Calu3 (cell line): ENCODE results near the gene XRN2. TPM values are rescaled to one million over a fixed set of nuclear protein-coding genes. Genes with fewer than 3 reads are reported as not detected.

ENCODE experiments used
- BruUV-seq: library from RNA; stranded (reverse); fragments of 400-500 nt; replicated peaks from 2 replicates; lab custom pipeline; 2021; lab: Mats Ljungman, UMichigan
- CTCF ChIA-PET: fragments of 300-600 bp; sonication (Branson Sonifier 250); formaldehyde crosslinking; loops from one replicate; lab custom pipeline; 2022; ENCODE audit warnings: antibody characterized with exemption; lab: Charles Lee
- DNase-seq: peaks from one replicate; pipeline ENCODE4 v3.0.0; 2022
- H3K27ac Mint-ChIP-seq: one replicate; pipeline ENCODE4 v1.8.0; 2022; ENCODE audit warnings: mixed read lengths; ENCODE audit not compliant: unreplicated experiment
- H3K27me3 Mint-ChIP-seq: one replicate; pipeline ENCODE4 v1.8.0; 2022; ENCODE audit warnings: mixed read lengths; ENCODE audit not compliant: unreplicated experiment
- H3K36me3 Mint-ChIP-seq: one replicate; pipeline ENCODE4 v1.8.0; 2022; ENCODE audit warnings: mild to moderate bottlenecking, moderate library complexity, mixed read lengths; ENCODE audit not compliant: insufficient read depth, unreplicated experiment
- H3K4me1 Mint-ChIP-seq: one replicate; pipeline ENCODE4 v1.8.0; 2022; ENCODE audit warnings: mild to moderate bottlenecking, low read depth, mixed read lengths; ENCODE audit not compliant: unreplicated experiment
- H3K4me3 Mint-ChIP-seq: one replicate; pipeline ENCODE4 v1.8.0; 2022; ENCODE audit warnings: mild to moderate bottlenecking, low read depth, moderate library complexity, mixed read lengths; ENCODE audit not compliant: unreplicated experiment
- H3K9me3 Mint-ChIP-seq: one replicate; pipeline ENCODE4 v1.8.0; 2022; ENCODE audit warnings: low read depth, mixed read lengths; ENCODE audit not compliant: unreplicated experiment
- intact Hi-C: fragments of 100-400 bp; cut with micrococcal nuclease; formaldehyde crosslinking; loops from one replicate; pipeline ENCODE4 v1.10.0; 2022; ENCODE audit not compliant: unreplicated experiment
- total RNA-seq: library from RNA; stranded (reverse); gene quantifications from 2 replicates; pipeline ENCODE4 v1.2.3, GENCODE V29; 2022
- TF ChIP-seq, protein P1 (sequence below): fragments of 200-600 bp; IDR thresholded peaks from one replicate; pipeline ENCODE4 v1.8.0; 2022; ENCODE audit warnings: antibody characterized with exemption; ENCODE audit not compliant: unreplicated experiment

The XRN2 gene
- total RNA-seq, 1 experiment from 2014 or later: 24.7 TPM

DNA sequence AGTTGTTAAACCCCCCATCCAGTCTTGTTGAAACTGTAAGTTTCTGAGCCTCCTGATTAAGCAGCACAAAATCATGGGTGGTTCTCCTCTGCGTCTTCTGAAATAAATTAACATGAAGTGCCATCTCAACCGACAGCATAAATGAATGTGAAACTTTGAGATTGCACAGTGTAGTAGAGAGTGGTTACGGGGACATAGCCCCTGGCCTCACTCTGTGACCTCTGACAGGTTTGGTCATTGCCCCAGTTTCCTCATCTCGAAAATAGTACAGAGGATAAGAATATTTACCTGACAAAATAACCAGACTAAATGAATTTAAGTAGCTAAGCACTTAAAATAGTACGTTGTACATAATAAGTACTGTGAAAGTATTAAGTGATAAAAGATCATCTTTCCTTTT is 75.1 kb downstream of the XRN2 start:
- CTCF ChIA-PET: no interaction called here
- Mint-ChIP-seq H3K36me3 (no peaks in the 10 kb centered on the region), H3K4me1 (peaks cover 8% of the 10 kb centered on the region), H3K27ac (no peak overlapping the region), H3K27me3 (no peaks in the 10 kb centered on the region), H3K4me3 (no peak overlapping the region), H3K9me3 (no peaks in the 10 kb centered on the region)
- no TSS peak for BruUV-seq
- intact Hi-C loops: no loop called here
- TF ChIP-seq, protein P1, sequence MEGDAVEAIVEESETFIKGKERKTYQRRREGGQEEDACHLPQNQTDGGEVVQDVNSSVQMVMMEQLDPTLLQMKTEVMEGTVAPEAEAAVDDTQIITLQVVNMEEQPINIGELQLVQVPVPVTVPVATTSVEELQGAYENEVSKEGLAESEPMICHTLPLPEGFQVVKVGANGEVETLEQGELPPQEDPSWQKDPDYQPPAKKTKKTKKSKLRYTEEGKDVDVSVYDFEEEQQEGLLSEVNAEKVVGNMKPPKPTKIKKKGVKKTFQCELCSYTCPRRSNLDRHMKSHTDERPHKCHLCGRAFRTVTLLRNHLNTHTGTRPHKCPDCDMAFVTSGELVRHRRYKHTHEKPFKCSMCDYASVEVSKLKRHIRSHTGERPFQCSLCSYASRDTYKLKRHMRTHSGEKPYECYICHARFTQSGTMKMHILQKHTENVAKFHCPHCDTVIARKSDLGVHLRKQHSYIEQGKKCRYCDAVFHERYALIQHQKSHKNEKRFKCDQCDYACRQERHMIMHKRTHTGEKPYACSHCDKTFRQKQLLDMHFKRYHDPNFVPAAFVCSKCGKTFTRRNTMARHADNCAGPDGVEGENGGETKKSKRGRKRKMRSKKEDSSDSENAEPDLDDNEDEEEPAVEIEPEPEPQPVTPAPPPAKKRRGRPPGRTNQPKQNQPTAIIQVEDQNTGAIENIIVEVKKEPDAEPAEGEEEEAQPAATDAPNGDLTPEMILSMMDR: no peak
- DNase-seq: no peak

GRCh38 chr20:21380711-21381110 is 77.6 kb downstream of the XRN2 start:
- no peak for DNase-seq
- H3K36me3 Mint-ChIP-seq: no peaks in the 10 kb centered on the region
- CTCF ChIA-PET: no interaction called here
- no peaks in the 10 kb centered on the region for H3K9me3 Mint-ChIP-seq
- no peak overlapping the region for H3K4me3 Mint-ChIP-seq
- peaks cover 8% of the 10 kb centered on the region for H3K4me1 Mint-ChIP-seq
- intact Hi-C loops: no loop called here
- TF ChIP-seq, protein P1: no peak
- no TSS peak for BruUV-seq
- no peaks in the 10 kb centered on the region for H3K27me3 Mint-ChIP-seq
- H3K27ac Mint-ChIP-seq: no peak overlapping the region

- Mint-ChIP-seq H3K27ac (no peak overlapping the region), H3K36me3 (no peaks in the 10 kb centered on the region), H3K9me3 (no peaks in the 10 kb centered on the region), H3K4me3 (no peak overlapping the region), H3K27me3 (no peaks in the 10 kb centered on the region), H3K4me1 (peaks cover 3% of the 10 kb centered on the region)
- intact Hi-C loops: no loop called here
- CTCF ChIA-PET: no interaction called here
- no TSS peak for BruUV-seq
- TF ChIP-seq, protein P1: no peak
- no peak for DNase-seq
Observed at GRCh38 chr20:21381619-21382018, 78.5 kb downstream of the XRN2 start.

GRCh38 chr20:21384308-21384892 is 81.3 kb downstream of the XRN2 start:
- DNase-seq: no peak
- Mint-ChIP-seq H3K27me3 (no peaks in the 10 kb centered on the region), H3K4me3 (no peak overlapping the region), H3K4me1 (no peaks in the 10 kb centered on the region), H3K27ac (no peak overlapping the region), H3K36me3 (no peaks in the 10 kb centered on the region), H3K9me3 (no peaks in the 10 kb centered on the region)
- BruUV-seq: no TSS peak
- intact Hi-C loops: no loop called here
- TF ChIP-seq, protein P1: no peak
- CTCF ChIA-PET: no interaction called here
